Progenitor cell of endocrine pancreas (in vitro differentiated cells): ENCODE results near the gene SLC2A13. TPM values are rescaled to one million over a fixed set of nuclear protein-coding genes. Genes with fewer than 3 reads are reported as not detected.

Experiments
- DNase-seq: peaks from one replicate; pipeline ENCODE4 v3.0.0; 2021; ENCODE audit warnings: low spot score; ENCODE audit not compliant: unreplicated experiment
- H3K27ac Mint-ChIP-seq: 2 replicates; pipeline ENCODE4 v1.8.0; 2021; ENCODE audit warnings: mild to moderate bottlenecking, moderate library complexity, mixed read lengths
- H3K27me3 Mint-ChIP-seq: 2 replicates; pipeline ENCODE4 v1.8.0; 2021; ENCODE audit warnings: mixed read lengths
- H3K36me3 Mint-ChIP-seq: 2 replicates; pipeline ENCODE4 v1.8.0; 2022; ENCODE audit warnings: mixed read lengths; ENCODE audit not compliant: insufficient read depth
- H3K4me1 Mint-ChIP-seq: 2 replicates; pipeline ENCODE4 v1.8.0; 2021; ENCODE audit warnings: low read depth, mixed read lengths
- H3K4me3 Mint-ChIP-seq: 2 replicates; pipeline ENCODE4 v1.8.0; 2021; ENCODE audit warnings: low read depth, mild to moderate bottlenecking, moderate library complexity, mixed read lengths
- H3K9me3 Mint-ChIP-seq: 2 replicates; pipeline ENCODE4 v1.8.0; 2021; ENCODE audit warnings: low read depth, mixed read lengths
- CTCF ChIP-seq: fragments of 200-600 bp; sonication (generic); IDR thresholded peaks from one replicate; pipeline ENCODE4 v1.5.0; 2021; ENCODE audit warnings: antibody characterized with exemption, mild to moderate bottlenecking; ENCODE audit not compliant: unreplicated experiment
- total RNA-seq: library from RNA; stranded (reverse); gene quantifications from 2 replicates; pipeline ENCODE4 v1.2.1, GENCODE V29; 2021

SLC2A13 gene
- total RNA-seq, 1 donor from 2014 or later, result 7.4 TPM

- peaks cover 10% of the 10 kb centered on the region for H3K4me1 Mint-ChIP-seq
- H3K27me3 Mint-ChIP-seq, result no peaks in the 10 kb centered on the region
- peak overlapping the region; percentile 38 for H3K27ac Mint-ChIP-seq
- peaks cover 2% of the 10 kb centered on the region for H3K36me3 Mint-ChIP-seq
- no peak for DNase-seq
- no peaks in the 10 kb centered on the region for H3K9me3 Mint-ChIP-seq
- no peak for TF ChIP-seq CTCF
- H3K4me3 Mint-ChIP-seq, result no peak overlapping the region
Measured at GRCh38 chr12:39846971-39847650, 258.8 kb downstream of the SLC2A13 start.

- DNase-seq, result no peak
- no peak overlapping the region for H3K4me3 Mint-ChIP-seq
- H3K9me3 Mint-ChIP-seq, result no peaks in the 10 kb centered on the region
Measured at GRCh38 chr12:39846304-39846703, 259.6 kb downstream of the SLC2A13 start.

GRCh38 chr12:39840422-39840821 is 265.5 kb downstream of the SLC2A13 start:
- no peaks in the 10 kb centered on the region for H3K9me3 Mint-ChIP-seq
- no peaks in the 10 kb centered on the region for H3K4me1 Mint-ChIP-seq
- H3K27ac Mint-ChIP-seq, result no peak overlapping the region
- TF ChIP-seq CTCF, result no peak
- H3K27me3 Mint-ChIP-seq, result no peaks in the 10 kb centered on the region
- H3K36me3 Mint-ChIP-seq, result no peaks in the 10 kb centered on the region
- no peak overlapping the region for H3K4me3 Mint-ChIP-seq
- no peak for DNase-seq

More at GRCh38 chr12:39846304-39846703, 259.6 kb downstream of the SLC2A13 start:
- no peaks in the 10 kb centered on the region for H3K27me3 Mint-ChIP-seq
- H3K27ac Mint-ChIP-seq, result no peak overlapping the region
- no peak for TF ChIP-seq CTCF
- H3K36me3 Mint-ChIP-seq, result peaks cover 2% of the 10 kb centered on the region
- H3K4me1 Mint-ChIP-seq, result peaks cover 10% of the 10 kb centered on the region

GRCh38 chr12:39839072-39839471 is 266.8 kb downstream of the SLC2A13 start:
- Mint-ChIP-seq H3K9me3 (no peaks in the 10 kb centered on the region), H3K4me3 (no peak overlapping the region), H3K27me3 (no peaks in the 10 kb centered on the region), H3K27ac (no peak overlapping the region), H3K4me1 (no peaks in the 10 kb centered on the region), H3K36me3 (no peaks in the 10 kb centered on the region)
- no peak for DNase-seq
- no peak for TF ChIP-seq CTCF

GRCh38 chr12:39835517-39836489 is 270.1 kb downstream of the SLC2A13 start:
- peaks cover 3% of the 10 kb centered on the region for H3K4me1 Mint-ChIP-seq
- DNase-seq, result no peak
- H3K27ac Mint-ChIP-seq, result no peak overlapping the region
- H3K4me3 Mint-ChIP-seq, result no peak overlapping the region
- no peak for TF ChIP-seq CTCF
- H3K9me3 Mint-ChIP-seq, result no peaks in the 10 kb centered on the region
- H3K36me3 Mint-ChIP-seq, result no peaks in the 10 kb centered on the region
- no peaks in the 10 kb centered on the region for H3K27me3 Mint-ChIP-seq
